Hematopoietic multipotent progenitor cell treated with erythropoietin and hydrocortisone succinate and interleukin-3 and kit ligand, for 15 days (in vitro differentiated cells): ENCODE measurements around the gene SMYD2.
A peak's percentile ranks its signal among the peaks of the same experiment; 100 is the strongest.
"Not testable (repeated sequence)": the region's sequence is repeated elsewhere in the genome, so short reads cannot be mapped to it uniquely, and the experiment has no call there.

Experiments used
- DNase-seq: peaks from one replicate; pipeline ENCODE4 v3.0.0-alpha.2; 2015; ENCODE audit warnings: low spot score

The SMYD2 gene

DNA sequence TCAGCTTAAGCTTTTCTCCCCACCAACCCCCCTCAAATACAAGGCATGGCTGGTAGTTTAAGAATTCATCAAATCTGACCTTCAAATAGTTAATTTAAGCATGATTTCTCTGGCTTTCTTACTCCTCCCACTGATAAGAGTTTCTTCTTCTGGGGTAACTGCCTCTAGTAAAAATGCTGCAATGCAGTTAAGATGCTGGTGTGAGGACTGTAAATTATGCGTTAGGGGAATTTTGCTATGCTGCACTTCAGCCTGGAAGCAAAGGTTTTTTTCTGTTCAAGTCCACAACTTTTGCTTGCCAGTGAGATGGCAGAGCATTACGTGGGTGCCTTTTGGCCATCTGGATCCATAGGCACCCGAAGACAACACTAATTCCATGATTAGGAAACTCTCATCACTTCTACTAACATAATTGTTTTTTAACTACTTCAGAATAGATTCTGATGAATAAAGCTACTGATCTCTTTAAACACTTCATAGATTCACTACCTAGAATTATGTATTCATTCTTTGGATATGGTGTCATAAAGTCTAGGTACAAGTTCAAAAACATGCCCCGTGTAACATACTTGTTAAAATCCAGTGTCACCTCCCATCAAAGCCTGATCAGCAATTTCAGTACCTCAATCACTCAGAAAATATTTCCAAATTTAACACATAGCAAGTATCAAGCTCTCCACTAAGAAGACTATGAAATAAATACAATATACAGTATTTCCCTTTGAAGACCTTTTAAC lies 8.8 kb upstream of the SMYD2 start:
- no peak for DNase-seq

DNA sequence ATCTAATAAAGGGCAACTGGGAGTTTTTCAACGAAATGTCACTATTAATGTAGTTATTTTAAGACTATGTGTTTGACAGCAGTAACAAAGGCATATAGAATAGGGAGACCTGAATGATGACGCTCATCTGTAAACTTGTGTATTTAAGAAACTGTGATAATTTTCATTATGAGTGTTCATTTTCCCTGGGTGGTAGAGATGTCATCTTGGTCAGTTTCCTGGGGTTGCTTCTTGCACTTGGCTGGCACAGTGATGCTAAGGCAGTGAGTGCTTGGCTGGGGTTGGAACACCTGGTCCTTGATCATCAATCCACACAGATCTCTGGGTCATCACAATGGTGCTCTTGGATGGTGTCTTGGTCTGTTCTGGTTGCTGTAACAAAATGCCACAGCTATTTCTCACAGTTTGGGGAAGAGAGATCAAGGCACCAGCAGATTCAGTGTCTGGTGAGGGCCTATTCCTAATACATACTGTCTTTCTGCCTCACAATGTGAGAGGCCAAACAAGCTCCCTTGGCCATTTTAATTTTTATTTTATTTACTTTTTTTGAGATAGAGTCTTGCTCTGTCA lies 7.9 kb upstream of the SMYD2 start:
- no peak for DNase-seq

DNA sequence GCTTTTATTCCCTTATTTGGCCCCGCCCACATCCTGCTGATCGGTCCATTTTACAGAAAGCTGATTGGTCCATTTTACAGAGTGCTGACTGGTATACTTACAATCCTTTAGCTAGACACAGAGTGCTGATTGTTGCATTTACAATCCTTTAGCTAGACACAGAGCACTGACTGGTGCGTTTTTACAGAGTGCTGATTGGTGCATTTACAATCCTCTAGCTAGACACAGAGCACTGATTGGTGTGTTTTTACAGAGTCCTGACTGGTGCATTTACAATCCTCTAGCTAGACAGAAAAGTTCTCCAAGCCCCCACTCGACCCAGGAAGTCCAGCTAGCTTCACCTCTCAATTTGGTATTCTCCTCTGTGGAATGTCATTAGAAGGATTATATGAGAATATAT lies 5.3 kb upstream of the SMYD2 start:
- DNase-seq = not testable (repeated sequence)

DNA sequence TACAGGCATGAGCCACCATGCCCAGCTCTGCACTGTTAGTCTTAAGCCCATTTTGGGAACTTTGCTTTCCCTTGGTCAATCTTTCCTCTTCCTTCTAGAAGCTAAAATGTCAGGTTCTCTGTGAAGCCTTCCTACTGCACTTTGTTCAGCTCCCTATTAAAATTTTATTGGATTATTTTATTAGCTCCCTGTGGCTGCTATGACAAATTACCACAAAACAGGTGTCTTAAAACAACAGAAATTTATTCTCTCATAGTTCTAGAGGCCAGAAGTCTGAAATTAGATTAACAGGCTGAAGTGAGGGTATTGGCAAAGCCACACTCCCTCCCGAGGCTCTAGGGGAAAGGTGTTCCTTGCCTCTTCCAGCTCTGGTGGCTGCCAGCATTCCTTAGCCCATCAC lies 4.2 kb upstream of the SMYD2 start:
- no peak for DNase-seq

DNA sequence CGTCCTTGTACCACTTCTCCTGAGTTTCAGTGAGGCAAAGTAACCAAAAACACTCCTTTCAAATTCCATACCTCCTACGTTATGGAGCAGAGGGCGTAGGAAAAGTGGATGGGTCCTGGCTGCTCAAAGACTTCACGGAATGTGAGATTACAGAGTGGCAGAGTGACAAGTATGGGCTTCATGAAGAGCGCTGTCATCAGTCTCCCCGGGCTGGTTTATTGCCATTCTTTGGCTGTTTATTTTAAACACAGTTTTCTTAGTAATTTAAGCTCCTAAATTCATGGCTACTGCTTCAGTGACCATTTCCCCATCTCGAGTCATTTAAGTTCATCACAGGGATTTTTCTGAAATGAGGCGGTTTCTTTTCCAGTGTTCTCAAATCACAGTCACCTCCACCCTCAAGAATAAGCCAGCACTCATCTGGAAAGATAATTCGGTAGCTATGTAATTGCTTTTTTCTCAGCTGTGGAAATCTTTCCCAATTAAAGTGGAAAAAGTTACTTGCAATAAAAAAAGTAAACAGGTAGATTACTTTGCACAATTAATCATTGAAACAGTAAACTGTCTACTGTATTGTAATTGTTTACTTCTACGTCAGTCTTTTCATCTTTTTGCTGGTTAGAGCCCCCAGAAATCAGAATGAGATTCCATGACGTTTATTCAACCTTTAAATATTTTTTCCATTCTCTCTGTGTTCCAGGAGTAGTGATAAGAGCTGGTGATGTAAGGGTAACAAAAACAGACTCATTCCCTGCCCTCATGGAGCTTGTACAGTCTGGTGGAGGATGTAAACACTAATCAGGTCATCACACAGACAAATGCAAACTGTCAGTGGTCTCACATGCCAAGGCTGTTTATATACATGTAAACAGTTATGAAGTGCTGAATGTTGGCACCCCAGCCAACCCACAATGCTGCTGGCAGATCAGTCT lies 3.0 kb upstream of the SMYD2 start:
- no peak for DNase-seq

DNA sequence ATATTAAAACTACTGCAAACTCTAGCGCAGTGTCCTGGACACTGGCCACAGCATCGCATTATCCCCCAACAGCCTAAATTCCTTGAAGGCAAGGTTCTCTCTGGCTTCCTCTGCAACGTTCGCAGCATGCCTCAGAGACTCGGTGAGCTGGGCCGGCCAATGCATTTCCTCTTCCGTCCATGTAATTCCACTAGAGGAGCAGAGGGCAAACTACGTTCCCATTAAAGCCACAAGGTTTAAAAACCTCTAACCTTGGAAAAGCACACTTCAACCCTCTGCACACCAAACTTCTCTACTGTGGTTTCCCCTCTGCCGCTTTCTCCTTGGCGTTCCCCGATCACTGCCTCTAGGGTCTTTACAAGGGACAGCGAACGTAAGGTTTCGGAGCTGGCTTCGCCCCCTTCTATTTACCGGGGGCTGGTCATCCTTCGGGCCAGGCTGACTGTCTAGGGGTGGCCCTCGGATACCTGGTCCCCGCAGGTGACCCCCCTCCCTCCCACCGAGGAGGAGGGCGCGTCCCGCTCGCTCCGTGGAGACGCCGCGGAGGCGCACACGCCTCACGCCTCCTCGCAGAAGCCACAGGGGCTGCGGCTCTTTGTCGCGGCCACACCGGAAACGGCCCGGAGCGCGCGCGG lies 456 bp upstream of the SMYD2 start:
- no peak for DNase-seq

DNA sequence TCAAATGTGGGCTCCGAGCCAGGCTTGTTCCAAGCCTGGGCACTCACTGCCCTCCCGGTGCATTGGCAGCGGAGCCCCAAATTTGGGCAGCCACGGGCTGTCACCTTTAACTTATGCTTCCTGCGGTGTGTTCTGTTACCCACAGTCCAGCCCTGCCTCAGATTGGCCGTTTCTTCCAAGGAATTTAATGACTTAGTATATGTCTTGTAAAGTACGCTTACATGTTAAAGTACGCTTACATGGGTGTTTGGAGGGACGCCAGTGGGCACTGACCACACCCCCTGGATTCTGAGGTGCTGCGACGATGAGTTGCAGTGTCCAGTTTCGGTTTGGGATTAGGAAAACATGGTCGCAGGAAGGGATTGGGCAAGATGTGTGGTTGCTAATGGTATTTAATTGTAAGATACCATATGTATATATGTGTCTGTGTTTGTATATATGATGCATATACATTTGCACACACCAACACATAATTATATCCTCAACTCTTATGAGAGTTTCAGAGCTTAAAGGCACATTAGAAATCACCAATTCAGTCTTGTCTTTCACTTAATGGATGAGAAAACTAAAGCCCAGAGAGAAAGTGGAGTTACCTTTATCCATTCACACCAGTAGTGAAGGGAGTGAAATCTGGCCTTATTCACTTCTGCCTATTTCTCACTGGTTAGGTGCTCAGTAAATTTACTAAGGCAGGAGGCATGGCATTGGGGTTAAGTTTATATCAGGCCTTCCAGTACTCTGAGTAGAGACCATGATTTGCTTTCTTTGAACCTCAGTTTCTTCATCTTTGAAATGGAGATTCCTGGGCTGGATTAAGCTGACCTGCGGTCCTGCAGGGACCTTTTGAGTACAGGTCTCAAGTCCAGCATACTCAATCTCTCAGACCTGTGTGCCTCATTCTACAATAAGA lies 1.0 kb downstream of the SMYD2 start:
- DNase-seq = peak; percentile 12

DNA sequence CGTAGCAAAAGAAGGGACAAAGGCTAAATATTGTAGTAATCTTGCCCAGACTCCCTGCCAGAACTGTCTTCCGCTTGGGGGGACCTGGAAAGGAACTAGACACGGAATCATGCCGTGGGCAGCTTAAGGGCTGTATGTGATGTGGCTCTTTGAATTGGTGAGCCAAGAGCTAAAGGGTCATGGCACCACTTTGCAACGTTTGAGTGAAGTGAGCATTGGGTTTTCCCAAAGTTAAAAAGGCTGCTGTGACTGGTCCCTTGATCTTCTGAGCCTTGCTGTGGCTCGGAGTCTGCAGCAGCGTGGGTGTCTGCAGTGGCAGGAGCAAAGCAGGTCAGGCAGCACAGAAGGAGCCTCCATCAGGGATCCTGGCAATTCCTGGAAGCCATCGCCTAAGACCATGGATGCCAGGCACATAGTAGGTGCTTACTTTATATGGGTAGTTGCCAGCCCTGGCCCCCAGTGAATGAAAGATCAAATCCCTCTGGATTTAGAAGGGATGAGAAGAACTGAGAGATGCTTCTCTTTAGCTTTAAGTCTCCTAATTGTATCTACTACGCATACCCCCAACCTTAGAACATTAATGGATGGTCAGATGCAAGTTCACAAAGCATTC lies 1.8 kb downstream of the SMYD2 start:
- DNase-seq = no peak

DNA sequence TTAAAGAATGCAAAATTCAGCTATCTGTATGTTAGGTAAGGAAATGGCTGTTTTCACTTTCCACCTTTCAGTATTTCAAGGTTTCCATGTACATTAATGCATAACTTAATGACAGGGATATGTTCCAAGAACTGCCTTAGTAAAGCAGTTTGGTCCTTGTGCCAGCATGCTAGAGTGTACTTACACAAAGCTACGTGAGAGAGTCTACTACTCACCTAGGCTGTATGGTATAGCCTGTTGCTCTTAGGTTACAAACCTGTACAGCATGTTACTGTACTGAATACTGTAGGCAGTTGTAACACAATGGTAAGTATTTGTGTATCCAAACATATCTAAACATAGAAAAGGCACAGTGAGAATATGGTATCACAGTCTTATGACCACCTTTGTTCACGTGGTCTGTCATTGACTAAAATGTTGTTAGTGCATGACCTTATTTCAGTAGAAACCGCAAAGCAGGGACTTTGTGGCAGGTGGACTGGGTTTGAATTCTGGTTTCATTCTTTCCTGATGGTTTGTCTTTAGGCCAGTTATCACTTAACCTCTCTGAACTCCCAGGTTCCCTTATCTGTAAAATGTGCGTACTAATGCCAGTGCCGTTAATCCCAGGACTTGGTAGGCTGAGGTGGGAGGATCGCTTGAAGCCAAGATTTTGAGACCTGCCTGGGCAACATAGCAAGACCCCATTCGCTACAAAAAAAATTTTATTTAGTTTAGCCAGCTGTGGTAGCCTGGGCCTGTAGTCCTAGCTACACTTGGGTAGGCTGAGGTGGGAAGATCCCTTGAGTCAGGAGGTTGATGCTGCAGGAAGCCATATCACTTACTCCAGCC lies 4.9 kb downstream of the SMYD2 start:
- no peak for DNase-seq

DNA sequence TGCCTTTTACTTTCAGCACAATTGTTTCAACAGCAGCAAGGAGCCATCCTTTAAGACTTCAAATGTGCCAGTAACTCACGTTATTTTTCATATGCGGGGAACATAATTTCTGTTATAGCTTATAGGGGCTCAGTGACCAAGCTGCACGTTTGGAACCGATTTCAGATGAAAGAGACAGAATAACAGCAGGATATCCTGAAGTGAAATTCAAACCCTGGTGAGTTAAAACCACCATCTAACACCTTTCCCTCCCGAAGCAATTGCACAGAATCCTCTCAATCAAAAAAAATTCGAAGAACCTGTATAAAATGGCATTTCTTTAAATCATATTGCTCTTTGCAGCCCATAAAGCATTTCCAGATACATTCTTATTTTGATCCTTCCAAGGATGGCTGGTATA lies 6.9 kb downstream of the SMYD2 start:
- no peak for DNase-seq

DNA sequence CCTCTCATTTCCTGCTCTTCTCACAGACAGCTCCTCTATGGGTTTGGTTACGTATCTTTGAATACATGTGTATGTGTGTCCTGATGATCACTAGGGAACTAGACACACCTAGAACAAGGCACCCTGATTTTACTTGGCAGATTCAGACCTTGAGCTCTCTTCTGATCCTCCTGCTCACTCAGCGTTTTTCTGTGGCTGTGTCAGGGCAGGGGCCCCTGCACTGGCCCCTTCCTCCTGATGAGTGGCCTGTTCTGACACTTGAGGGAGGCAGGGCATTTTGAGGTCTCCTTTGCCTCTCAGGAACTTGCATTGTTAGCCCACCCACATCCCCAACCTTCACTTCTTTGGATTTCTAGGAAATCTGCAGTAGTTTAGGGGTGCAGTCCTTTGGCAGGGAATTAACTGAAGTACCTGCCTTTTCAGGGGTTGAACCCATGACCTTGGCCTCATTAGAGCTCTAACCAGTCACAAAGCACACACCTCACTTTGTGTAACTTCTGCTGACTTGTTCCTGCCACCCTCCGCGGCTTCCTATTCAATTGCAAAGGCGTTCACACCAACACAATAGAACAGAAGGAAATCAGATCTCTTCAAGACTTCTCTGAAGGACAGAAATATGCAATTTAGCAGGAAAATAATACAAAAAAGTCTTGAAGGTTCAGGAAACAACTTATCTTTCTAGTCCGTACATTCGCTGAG lies 8.8 kb downstream of the SMYD2 start:
- DNase-seq = no peak

DNA sequence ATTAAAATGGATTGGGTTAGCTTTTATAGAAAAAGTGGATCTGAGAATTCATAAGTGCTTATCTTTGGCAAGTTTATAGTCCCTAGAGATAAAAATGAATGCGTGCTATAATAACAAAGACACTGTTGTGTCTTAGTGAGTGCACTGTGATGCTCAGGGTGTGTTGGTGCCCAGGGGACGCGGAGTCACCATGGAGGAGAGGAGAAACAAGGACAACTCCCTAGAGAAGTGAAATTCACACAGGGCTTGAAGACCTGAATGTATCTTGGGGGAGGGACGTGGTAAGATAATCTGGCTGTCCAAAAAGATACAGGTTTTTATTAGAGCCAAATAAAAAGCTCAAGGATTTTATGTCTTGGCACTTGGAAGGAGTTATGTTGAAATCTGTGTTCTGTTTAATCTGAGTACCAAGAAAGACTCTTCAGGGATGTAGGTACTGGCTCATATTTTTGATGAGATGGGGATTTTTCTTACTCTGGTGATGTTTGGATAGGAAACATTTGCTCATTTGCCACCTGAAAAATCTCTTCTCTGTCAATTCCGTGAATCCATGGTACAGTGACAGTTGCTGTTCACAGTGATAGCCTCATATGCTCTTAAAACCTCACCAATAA lies 9.6 kb downstream of the SMYD2 start:
- no peak for DNase-seq

DNA sequence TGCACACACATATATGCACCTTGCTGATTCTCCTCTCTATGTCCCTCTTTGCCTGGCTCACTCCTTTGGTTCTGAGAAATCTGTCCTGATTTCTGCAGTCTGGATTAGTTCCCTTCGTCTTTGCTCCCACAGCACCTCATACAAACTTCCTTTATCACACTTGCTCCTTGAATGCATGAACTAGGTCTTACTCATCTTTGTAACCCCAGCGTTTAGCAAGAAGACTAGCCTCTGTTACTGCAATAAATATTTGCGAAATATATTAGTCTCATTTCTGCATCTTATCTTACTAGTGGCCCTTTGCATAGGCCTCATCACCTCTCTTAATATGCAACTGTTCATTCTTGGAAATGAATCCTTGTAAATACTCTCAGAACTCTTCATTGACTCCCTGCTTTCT lies 11.4 kb downstream of the SMYD2 start:
- DNase-seq = no peak

DNA sequence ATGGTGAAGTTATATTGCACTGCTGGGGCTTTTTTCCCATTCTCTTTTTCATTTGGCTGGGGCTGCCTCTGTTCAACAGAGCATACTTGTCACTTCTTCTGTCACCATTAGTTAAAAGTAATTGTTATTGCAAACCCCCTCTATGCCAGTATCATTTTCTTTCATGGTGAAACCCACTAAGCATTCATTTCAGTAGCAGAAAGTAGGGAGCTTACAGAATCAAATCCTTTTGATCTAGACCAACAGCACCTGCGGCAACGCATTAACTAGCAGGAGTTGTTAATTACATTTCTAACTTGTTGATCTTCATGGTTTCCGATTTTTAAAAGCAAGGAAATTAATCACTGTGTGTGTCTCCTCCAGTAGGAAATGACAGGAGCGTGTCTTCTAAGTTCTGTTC lies 15.0 kb downstream of the SMYD2 start:
- DNase-seq = no peak

DNA sequence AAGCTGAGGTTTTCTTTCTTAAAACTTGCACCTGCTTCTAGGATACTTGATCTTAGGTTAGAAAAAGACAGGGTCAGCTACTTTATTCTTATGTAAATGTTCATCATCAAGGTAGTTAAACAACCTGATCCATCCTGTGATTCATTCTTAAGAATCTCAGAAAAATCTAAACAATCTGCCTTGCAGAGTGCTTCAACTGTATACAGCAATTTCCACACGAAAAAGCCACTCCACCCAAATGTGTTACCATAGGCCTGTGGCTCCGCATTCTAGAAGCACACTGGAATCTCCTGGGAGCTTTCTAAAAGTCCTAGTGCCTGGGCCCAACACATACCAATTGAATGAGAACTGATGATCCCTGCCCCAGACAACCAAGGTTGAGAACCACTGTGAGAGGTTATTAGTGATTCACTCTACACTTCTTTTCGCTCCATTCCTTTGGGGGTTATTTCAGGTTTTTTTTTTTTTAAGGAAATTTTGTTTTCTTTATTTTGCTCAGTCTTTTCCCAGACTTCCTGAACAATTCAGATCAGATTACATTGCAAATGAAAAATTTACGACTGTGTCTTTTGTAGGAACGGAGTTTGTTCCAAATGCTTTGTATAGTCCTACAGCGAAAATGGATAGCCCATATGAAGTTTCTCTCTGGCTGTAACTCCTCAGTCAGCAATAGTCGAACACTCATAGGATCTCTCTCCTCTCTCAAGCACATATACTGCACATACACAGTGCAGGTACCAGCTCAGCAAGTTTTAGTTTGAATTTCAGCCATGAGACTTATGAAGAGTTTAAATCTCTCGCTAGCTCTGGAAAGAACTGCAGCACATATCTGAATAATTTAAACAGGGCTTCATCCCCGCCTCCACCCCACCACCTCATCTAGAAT lies 16.1 kb downstream of the SMYD2 start:
- DNase-seq = no peak

DNA sequence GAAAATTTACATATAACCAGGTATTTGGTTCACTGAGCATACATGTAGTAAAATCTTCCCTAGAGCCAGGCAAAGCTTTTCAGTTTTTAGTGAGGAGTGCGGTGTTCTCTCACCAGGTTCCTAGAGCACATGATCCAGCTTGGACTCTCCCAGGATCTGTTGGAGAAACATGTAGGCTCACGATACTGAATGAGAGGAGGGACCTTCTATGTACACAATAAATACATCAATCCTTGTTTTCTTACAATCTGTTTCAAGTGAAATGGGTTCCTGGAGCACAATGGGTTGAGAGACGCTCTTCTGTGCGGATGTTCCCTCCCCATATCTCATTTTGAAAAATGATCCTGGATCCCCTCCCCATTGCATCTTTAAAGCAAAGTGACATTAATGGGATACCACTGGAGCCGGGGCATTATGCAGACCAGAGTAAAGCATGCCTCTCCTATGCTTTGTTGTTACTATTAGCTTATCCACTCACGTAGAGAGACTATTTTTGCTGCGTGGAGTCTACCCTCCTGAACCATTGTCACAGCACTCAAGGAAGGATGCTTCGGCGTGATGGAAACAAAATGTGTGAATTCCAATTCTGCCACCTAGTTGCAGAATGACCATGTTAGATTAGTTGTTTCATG lies 19.3 kb downstream of the SMYD2 start:
- DNase-seq = no peak

DNA sequence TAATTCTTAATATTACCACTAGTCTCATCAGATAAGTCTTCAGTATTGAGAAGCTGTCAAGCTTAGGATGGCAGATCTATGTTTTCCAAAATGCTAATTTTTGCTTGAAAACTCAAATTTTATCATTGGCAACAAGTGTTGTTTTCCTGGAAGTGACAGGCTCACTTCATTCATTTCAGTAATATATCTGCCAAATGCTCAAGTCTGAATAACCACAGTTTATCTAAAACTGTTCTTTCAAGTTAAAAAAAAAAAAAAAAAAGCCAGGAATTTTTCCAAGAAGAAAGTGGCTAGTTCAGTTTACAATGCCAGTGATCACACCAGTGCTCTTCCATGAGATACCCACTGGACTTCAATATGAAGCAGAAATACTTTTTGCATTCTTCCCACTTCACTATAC lies 20.6 kb downstream of the SMYD2 start:
- DNase-seq = no peak
